NCI-H2081 treated with DMSO at 0.1 percent for 48 hours (cell line): ENCODE measurements around the gene SNX15.
A peak's percentile ranks its signal among the peaks of the same experiment; 100 is the strongest.

Source experiments
- DNase-seq: peaks from one replicate; lab custom pipeline; 2025; lab: John Stamatoyannopoulos, UW

The SNX15 gene

GRCh38 chr11:65057526-65057925 lies 30.3 kb downstream of the SNX15 start:
- DNase-seq: no peak

DNA sequence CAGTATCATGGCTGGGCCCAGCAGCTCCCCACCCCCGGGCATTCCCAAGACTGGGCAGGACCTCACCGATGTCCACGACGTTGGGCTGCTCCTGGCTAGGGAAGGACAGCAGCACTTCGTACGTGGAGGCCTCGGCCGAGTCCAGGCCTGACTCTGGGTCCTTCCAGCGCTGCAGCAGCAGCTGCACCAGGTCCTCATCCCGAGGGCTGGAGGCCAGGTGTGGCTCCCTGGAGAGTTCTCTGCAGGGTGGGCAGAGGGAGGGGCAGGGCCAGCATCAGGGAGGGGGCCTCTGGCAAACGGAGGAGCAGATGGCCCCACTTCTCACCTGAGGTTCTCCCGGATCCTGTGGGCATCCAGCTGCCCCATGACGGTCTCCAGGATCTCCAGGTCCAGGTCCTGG lies 30.8 kb downstream of the SNX15 start:
- DNase-seq: no peak

DNA sequence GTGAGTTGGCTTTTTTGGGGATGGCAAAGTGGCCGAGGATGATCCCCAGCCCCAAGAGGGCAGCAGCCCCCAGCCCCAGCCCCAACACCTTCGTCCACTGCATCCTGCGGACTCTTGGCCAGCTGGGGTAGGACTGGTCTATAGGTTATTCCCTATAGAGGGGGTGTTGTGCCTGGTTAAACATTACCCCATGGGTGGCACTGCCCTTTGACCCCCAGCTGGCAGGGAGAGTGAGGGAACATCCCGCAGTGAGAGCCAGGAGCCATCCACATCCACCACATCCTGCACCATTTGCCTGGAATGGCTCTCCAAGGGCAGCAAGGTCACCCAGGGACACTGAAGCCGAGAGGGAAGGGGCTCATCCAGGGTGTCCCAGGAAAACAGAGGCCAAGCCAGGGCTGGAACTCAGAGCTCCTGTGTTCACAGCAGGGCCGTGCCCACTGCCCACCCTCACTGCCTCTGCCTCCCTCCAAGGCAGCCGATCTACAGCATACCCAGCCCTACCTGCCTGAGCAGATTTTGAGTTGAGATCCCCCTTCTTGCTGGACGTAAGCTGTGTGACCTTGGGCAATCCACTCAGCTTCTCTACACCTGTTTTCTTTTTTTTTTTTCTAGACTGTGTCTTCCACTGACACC lies 31.3 kb downstream of the SNX15 start, which contains the start of gene NAALADL1:
Gene NAALADL1, minus strand, starts transcription at position 135 of the 636 bp plus-strand sequence. Its CDS starts 32 bp downstream, at position 103.
- DNase-seq: no peak

- DNase-seq: no peak
Measured at GRCh38 chr11:65059523-65059922, 32.3 kb downstream of the SNX15 start.

DNA sequence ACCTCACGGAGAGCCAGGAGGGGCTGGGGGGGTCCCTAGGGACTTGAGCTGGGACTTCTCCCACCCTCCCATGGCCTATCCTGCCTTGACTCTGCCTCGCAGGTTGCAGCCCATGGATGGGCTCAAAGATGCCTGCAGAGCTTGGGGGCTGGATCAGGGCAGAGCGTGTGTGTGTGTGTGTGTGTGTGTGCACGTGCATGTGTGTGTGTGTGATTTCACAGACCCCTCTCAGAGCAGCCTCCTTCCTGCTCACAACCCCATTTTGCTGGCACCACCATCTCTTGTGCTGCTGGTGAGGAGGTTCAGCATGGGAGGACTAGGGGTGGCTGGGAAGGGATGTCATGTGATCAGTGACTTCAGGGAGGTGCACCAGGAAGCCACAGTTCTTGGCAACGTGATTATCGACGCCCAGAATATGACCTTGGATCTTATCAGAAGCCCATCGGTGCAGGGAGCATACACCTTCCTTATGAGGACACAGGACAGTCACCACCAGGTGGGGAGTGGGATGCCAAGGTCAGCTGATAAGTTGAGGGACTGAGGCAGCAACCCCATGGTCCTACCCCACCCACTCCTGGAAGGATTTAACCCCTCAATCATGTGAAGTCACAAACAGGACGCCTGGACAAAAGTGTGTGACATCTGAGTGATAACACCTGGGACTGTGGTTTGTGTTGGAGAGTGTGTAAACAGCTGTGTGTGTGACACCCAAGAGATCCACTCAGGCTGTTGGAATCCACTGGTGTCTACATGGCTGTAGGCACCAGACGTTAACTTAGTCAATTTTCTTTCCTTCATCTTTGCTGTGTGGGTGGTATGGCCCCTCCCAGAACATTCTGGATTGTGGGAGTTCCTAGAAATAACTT lies 33.0 kb downstream of the SNX15 start:
- no peak for DNase-seq

- no peak for DNase-seq
Measured at GRCh38 chr11:65060913-65061408, 33.7 kb downstream of the SNX15 start.

DNA sequence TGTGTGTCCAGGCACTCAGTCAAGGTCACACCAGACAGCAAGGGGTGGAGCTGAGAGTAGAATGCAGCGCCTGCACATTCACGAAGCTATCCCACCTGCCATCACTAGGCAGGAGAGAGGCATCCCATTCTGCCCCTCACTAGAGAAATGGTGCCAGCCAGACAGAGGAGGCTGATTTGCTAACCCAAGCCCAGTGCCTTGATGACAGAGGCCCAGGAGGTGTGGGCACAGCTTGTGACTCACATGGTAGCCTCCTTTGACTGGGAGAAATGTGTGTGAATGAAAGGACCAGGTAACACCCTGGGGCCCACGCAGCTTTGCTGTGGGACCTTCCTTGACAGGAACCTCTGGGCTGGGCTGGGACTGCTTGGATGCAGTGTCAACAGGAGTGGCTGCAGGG lies 36.3 kb downstream of the SNX15 start:
- no peak for DNase-seq

GRCh38 chr11:65064847-65065240 lies 37.6 kb downstream of the SNX15 start:
- no peak for DNase-seq

- DNase-seq: no peak
Measured at GRCh38 chr11:65065851-65066250, 38.6 kb downstream of the SNX15 start.

GRCh38 chr11:65066315-65066714 lies 39.1 kb downstream of the SNX15 start:
- no peak for DNase-seq

DNA sequence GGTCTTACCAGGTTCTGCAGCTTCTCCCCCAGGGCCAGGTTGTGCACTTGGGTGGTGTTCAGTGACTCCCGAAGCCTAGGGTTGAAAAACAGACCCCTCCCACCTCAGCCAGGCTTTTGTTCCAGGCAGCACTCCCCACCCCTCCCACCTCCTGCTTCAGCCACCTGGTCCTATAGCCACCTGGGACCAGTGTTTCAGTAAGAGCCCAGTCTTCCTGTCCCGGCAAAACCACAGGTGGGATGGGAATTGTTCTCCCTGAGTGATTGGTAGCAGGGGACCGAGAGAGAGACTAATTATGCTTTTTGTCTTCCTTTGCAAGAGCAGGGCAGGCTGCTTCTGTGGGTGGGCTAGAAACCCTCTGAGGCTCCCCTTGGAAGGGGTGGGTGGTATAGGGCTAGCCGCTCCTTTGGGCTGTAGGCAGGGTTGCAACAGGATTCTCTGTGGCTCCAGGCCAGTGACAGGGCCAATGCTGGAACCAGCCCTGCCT lies 39.6 kb downstream of the SNX15 start:
- DNase-seq: peak; percentile 26

- DNase-seq: no peak
Measured at GRCh38 chr11:65067446-65067845, 40.2 kb downstream of the SNX15 start.

- DNase-seq: no peak
Measured at GRCh38 chr11:65069217-65069616, 42.0 kb downstream of the SNX15 start.

GRCh38 chr11:65071907-65072630 lies 44.8 kb downstream of the SNX15 start:
- DNase-seq: no peak

GRCh38 chr11:65072631-65072966 lies 45.4 kb downstream of the SNX15 start:
- DNase-seq: no peak

DNA sequence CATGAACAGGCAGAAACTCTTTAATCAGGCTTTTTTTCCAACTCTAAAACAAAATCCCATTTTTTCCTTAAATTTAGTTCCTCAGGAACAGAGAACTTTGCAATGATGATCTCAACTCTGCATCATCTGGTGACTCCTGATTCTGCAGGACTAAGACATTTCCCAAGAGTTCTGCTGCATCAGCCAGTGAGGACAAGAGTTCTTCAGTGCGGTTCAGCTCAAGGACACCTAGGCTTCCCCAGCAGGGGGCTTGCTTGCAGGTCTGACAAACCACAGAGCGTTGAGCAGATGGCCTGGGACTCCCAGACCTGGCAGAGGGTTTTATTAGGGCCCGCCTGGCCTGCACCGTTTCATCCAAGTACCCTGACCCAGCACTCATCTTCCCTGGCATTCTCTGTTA lies 50.2 kb downstream of the SNX15 start:
- no peak for DNase-seq

DNA sequence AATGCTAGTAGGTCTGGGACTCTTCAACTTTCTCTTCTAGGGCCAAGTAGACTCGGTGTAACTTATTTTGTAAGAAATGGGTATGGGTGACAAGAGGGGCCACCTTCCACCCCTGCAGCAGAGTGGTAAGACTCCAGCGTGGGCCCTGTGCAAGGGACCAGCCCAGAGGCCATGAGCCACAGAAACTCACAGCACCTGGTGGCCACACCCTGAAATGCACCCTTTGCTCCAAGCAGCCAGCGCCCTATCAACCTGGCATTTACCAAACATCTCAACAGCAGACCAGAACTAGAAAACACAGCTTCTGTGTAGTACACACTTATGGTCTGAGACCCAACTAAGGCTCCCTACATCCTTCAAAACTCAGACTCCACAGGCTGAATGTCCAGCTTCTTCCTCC lies 50.9 kb downstream of the SNX15 start:
- peak; percentile 25 for DNase-seq

DNA sequence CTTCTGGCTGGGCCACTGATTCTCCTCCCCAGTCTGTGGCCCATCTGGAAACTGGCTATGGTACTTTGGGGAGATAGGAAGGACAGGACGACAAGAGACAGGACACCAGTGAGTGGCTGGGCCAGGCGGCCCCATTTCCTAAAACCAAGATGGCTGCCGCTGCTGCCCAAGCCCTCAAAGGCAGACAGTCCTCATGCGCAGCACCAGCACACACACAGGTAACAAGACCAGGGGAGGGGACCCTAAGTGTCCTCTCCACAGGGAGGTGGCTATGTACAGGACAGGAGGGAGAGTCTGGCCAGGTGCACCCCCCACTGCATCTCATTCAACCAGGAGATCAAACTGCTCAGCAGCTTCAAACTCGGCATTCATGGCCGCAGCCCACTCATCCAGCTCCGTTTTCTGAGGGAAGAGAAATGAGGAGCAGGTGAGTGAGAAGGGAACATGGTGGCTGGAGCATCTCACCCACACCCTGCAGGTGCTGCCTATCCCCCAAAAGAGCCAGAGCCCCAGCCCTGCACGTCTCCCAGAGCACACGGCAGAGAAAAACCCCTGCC lies 51.6 kb downstream of the SNX15 start:
- no peak for DNase-seq

DNA sequence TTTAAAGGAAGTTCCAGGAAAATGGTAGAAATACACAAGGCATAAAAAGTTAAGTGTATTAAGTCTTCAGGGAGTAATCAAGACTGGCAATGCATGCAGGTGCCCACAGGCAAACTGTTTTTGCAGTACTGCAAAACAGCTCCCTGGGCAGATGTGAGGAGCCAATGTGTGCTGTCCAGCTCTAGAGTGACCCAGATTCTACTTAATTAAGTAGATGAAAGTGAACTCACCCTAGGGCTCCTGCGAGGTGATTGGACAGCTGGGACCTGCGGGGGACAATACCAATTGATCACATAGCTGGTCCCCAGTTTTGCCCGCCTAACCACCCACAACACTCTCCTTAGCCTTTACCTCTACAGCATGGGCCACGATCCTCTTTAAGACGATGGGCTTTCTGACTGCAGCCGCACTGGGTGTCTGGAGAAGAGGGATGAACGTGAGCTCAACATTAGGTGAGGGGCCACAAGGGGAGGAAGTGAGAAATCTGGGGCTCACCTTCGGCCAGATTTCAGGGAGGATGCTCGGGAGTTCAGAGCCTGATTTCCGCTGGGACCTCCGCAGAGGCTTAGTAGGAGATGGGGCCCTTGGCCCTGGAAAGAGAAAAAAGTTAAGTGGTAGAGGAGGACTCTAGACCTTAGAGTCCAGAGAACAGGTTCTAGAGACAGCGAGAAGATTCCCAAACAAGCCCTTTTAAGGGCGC lies 56.0 kb downstream of the SNX15 start:
- no peak for DNase-seq

- peak; percentile 58 for DNase-seq
Measured at GRCh38 chr11:65083834-65084597, 56.8 kb downstream of the SNX15 start, which contains the start of the genes CDCA5 and ZFPL1. Gene CDCA5 (minus strand): TSS chr11:65084040. CDS start chr11:65083978, 62 bp downstream. Gene ZFPL1 (plus strand): TSS chr11:65084222. CDS start chr11:65084699, 477 bp downstream.
